Measurements from ENCODE around the gene RTN4R.

Gene RTN4R

DNA sequence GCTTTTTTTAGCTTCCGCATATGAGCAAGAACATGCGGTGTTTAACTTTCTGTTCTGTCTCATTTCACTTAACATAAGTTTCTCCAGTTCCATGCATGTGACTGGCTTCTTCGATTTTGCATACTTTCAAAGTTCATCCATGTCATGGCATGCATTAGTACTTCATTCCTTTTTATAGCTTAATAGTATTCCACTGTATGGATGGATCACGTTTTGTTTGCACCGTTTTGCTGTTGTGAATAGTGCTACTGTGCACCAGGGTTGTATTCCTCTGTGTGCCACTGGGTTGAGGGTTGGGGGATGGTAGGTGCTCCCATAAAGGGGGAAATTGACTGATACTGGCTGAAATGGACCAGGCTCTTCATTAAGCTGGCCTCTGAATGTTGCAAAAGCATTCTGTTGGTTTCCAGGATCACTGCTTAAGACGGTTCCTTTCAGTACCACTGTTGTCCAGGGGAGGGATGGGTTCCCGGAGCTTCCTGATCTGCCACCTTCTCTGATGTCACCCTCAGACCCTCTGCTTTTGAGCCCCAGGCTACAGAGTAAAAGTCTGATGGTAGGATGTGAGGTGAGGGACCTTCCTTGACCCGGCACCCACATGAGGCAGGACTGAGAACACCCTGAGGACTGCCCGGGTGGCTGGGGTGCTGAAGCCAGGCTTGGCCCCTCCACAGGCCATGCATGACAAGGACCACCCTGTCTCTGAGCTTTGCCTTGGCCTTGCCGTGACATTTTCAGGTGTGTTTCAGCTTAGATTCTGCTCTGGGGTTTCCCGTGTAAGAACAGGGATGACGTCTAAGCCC, 27.3 kb upstream of the RTN4R start:
- H3K27ac ChIP-seq (ENCODE audit: low read length): no peak overlapping the region

DNA sequence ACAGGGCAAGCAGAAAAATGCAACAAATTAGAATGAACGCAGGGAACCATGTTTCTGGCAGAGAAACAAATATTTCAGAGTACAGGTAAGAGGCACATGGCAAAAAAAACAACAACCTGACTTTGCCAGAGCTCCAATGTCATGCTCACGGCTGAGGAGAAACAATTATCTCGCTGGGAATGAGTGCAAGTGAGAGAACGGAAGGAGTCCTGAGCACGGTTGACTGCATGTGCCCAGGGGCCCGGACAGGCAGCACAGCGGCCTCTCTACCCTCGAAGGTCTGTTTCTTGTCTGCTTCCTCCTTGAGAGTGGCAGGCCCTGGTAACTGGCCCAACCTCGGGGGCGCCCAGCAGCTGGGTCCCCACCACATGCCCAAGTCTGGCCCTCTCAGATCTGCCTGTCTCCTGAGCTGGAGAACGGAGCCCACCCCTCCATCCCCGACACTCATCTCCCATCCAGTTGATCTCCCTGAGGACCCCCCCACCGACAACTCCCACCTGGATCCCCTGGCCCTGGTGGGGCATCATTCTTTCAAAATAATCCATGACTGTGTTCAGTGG, 24.6 kb upstream of the RTN4R start:
- H4K20me1 ChIP-seq (ENCODE audit: insufficient read depth, low read length): no peaks in the 10 kb centered on the region
- no peak overlapping the region for H2AFZ ChIP-seq (ENCODE audit: low read depth, low read length)
- DNase-seq: no peak
- no peak overlapping the region for H3K9ac ChIP-seq (ENCODE audit: low read depth, low read length)
- no peaks in the 10 kb centered on the region for H3K36me3 ChIP-seq (ENCODE audit: insufficient read depth, low read length)
- H3K4me1 ChIP-seq (ENCODE audit: insufficient read depth, low read length): no peaks in the 10 kb centered on the region
- TF ChIP-seq, protein P1, sequence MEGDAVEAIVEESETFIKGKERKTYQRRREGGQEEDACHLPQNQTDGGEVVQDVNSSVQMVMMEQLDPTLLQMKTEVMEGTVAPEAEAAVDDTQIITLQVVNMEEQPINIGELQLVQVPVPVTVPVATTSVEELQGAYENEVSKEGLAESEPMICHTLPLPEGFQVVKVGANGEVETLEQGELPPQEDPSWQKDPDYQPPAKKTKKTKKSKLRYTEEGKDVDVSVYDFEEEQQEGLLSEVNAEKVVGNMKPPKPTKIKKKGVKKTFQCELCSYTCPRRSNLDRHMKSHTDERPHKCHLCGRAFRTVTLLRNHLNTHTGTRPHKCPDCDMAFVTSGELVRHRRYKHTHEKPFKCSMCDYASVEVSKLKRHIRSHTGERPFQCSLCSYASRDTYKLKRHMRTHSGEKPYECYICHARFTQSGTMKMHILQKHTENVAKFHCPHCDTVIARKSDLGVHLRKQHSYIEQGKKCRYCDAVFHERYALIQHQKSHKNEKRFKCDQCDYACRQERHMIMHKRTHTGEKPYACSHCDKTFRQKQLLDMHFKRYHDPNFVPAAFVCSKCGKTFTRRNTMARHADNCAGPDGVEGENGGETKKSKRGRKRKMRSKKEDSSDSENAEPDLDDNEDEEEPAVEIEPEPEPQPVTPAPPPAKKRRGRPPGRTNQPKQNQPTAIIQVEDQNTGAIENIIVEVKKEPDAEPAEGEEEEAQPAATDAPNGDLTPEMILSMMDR (IDR thresholded peaks at IDR 0.05; ENCODE audit: borderline replicate concordance, extremely low read depth, low read length, poor library complexity, severe bottlenecking): no peak
- no peak for TF ChIP-seq EZH2 (IDR thresholded peaks at IDR 0.05; ENCODE audit: borderline replicate concordance, low read depth, low read length, severe bottlenecking)
- H3K4me3 ChIP-seq (ENCODE audit: low read depth in 1 of 2, low read length in 2 of 2): no peak overlapping the region
- no peak overlapping the region for H3K27ac ChIP-seq (ENCODE audit: low read length)
- no peaks in the 10 kb centered on the region for H3K79me2 ChIP-seq (ENCODE audit: insufficient read depth, low read length)
- H3K9me3 ChIP-seq (ENCODE audit: insufficient read depth, low read length, severe bottlenecking): no peaks in the 10 kb centered on the region
- no peak overlapping the region for H3K4me2 ChIP-seq (ENCODE audit: insufficient read depth, low read length)
- no peaks in the 10 kb centered on the region for H3K27me3 ChIP-seq (ENCODE audit: insufficient read depth, low read length, poor library complexity)
- ATAC-seq (ENCODE audit: insufficient read depth, low read depth): no peak

More for the DNA sequence above, 27.3 kb upstream of the RTN4R start:
- Histone ChIP-seq H3K79me2 (ENCODE audit: insufficient read depth, low read length) (no peaks in the 10 kb centered on the region), H3K27me3 (ENCODE audit: insufficient read depth, low read length, poor library complexity) (peaks cover 15% of the 10 kb centered on the region), H3K36me3 (ENCODE audit: insufficient read depth, low read length) (no peaks in the 10 kb centered on the region), H3K9me3 (ENCODE audit: insufficient read depth, low read length, severe bottlenecking) (no peaks in the 10 kb centered on the region), H4K20me1 (ENCODE audit: insufficient read depth, low read length) (no peaks in the 10 kb centered on the region), H3K4me1 (ENCODE audit: insufficient read depth, low read length) (peaks cover 8% of the 10 kb centered on the region), H3K9ac (ENCODE audit: low read depth, low read length) (no peak overlapping the region), H3K4me2 (ENCODE audit: insufficient read depth, low read length) (no peak overlapping the region), H2AFZ (ENCODE audit: low read depth, low read length) (no peak overlapping the region), H3K4me3 (ENCODE audit: low read depth in 1 of 2, low read length in 2 of 2) (no peak overlapping the region)
- ATAC-seq (ENCODE audit: insufficient read depth, low read depth) (no peak), DNase-seq (no peak)
- no peak for TF ChIP-seq EZH2 (IDR thresholded peaks at IDR 0.05; ENCODE audit: borderline replicate concordance, low read depth, low read length, severe bottlenecking)
- TF ChIP-seq, protein P1 (IDR thresholded peaks at IDR 0.05; ENCODE audit: borderline replicate concordance, extremely low read depth, low read length, poor library complexity, severe bottlenecking): no peak

DNA sequence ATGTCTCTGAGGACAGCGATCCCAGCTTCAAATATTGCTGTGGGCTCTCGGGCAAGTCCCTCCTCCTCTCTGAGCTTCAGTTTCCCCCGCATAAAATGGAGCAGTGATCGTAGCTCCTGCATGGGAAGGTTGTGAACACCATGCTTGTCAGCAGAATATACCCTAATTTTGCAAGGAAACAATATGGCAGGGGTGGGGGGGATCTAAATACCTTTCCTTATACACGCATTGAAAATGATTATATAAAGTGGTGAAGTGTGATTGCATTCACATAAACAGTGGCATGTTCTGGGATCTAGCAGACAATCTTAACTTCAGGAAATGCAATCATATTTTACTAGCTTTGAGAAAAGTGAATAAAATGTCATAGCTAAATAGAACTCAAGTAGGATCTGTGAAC, 24.0 kb upstream of the RTN4R start:
- no peak for ATAC-seq (ENCODE audit: insufficient read depth, low read depth)
- H3K9ac ChIP-seq (ENCODE audit: low read depth, low read length): no peak overlapping the region
- no peak for DNase-seq
- H3K79me2 ChIP-seq (ENCODE audit: insufficient read depth, low read length): no peaks in the 10 kb centered on the region
- TF ChIP-seq, protein P1 (IDR thresholded peaks at IDR 0.05; ENCODE audit: borderline replicate concordance, extremely low read depth, low read length, poor library complexity, severe bottlenecking): no peak
- H2AFZ ChIP-seq (ENCODE audit: low read depth, low read length): no peak overlapping the region
- no peaks in the 10 kb centered on the region for H3K36me3 ChIP-seq (ENCODE audit: insufficient read depth, low read length)
- H3K4me1 ChIP-seq (ENCODE audit: insufficient read depth, low read length): no peaks in the 10 kb centered on the region
- H3K27ac ChIP-seq (ENCODE audit: low read length): no peak overlapping the region
- H4K20me1 ChIP-seq (ENCODE audit: insufficient read depth, low read length): no peaks in the 10 kb centered on the region
- H3K4me2 ChIP-seq (ENCODE audit: insufficient read depth, low read length): no peak overlapping the region
- no peaks in the 10 kb centered on the region for H3K9me3 ChIP-seq (ENCODE audit: insufficient read depth, low read length, severe bottlenecking)
- no peak overlapping the region for H3K4me3 ChIP-seq (ENCODE audit: low read depth in 1 of 2, low read length in 2 of 2)
- no peaks in the 10 kb centered on the region for H3K27me3 ChIP-seq (ENCODE audit: insufficient read depth, low read length, poor library complexity)

All from DND-41 (cell line).